CD14-positive monocyte (primary cell): ENCODE data around the gene NUDT22. TPM values are rescaled to one million over a fixed set of nuclear protein-coding genes. Genes with fewer than 3 reads are reported as not detected.

Source experiments
- DNase-seq, 3 donors: peaks; one replicate each; pipeline ENCODE4 v3.0.0-alpha.2; 2011 to 2022
- H2AFZ ChIP-seq: 2 replicates; pipeline ENCODE4 v1.6.0; 2012; ENCODE audit warnings: mild to moderate bottlenecking, low read depth, low read length, inconsistent platforms; ENCODE audit not compliant: insufficient read depth, poor library complexity, severe bottlenecking
- H3K27ac ChIP-seq, 2 donors: 1 replicate in 1 of 2; 2 replicates in 1 of 2; pipeline ENCODE4 v1.5.1; 2012 to 2013; ENCODE audit warnings: low read length in 2 of 2, control low read depth in 1 of 2, inconsistent platforms in 1 of 2, low read depth in 1 of 2, mild to moderate bottlenecking in 1 of 2
- H3K27me3 ChIP-seq, 2 donors: one replicate each; pipeline versions ENCODE4 v1.6.0 to v1.6.1; 2011 to 2013; ENCODE audit warnings: low read length in 2 of 2; ENCODE audit not compliant: control insufficient read depth in 2 of 2, insufficient read depth in 2 of 2
- H3K36me3 ChIP-seq, 2 donors: replicated peaks in 1 of 2; 1 replicate in 1 of 2; 2 replicates in 1 of 2; pipeline versions ENCODE4 v1.5.1 to v1.6.1; 2012 to 2013; ENCODE audit warnings: low read length in 2 of 2, control low read depth in 1 of 2, inconsistent platforms in 1 of 2, mild to moderate bottlenecking in 1 of 2; ENCODE audit not compliant: insufficient read depth in 2 of 2, control insufficient read depth in 1 of 2
- H3K4me1 ChIP-seq, 2 donors: 1 replicate in 1 of 2; 2 replicates in 1 of 2; pipeline versions ENCODE4 v1.5.1 to v1.6.1; 2012 to 2013; ENCODE audit warnings: low read length in 2 of 2, control low read depth in 1 of 2, inconsistent platforms in 1 of 2, mild to moderate bottlenecking in 1 of 2, moderate library complexity in 1 of 2; ENCODE audit not compliant: insufficient read depth in 2 of 2, control insufficient read depth in 1 of 2
- H3K4me2 ChIP-seq: replicated peaks from 2 replicates; pipeline ENCODE3; 2012; ENCODE audit warnings: low read length, moderate library complexity, mild to moderate bottlenecking; ENCODE audit not compliant: poor library complexity, severe bottlenecking; ENCODE audit errors: extremely low read depth
- H3K4me3 ChIP-seq, 3 experiments: fragments of 200-600 bp in 1 of 3; sonication (generic) in 1 of 3; replicated peaks in 1 of 3; 1 replicate in 2 of 3; 2 replicates in 1 of 3; pipeline ENCODE4 v1.5.1; 2011 to 2013; ENCODE audit warnings: low read length in 3 of 3, mild to moderate bottlenecking in 3 of 3, control low read depth in 2 of 3, low read depth in 2 of 3, inconsistent platforms in 1 of 3, moderate library complexity in 1 of 3
- H3K79me2 ChIP-seq: 2 replicates; pipeline ENCODE4 v1.6.0; 2012; ENCODE audit warnings: mild to moderate bottlenecking, control low read depth, inconsistent platforms, low read length, moderate library complexity; ENCODE audit not compliant: insufficient read depth
- H3K9ac ChIP-seq: 2 replicates; pipeline ENCODE4 v1.6.0; 2017; ENCODE audit warnings: low read length, mild to moderate bottlenecking; ENCODE audit not compliant: insufficient read depth, poor library complexity, severe bottlenecking
- H3K9me3 ChIP-seq, 2 donors: replicated peaks in 1 of 2; 1 replicate in 1 of 2; 2 replicates in 1 of 2; pipeline versions ENCODE4 v1.5.1 to v1.6.1; 2012 to 2013; ENCODE audit warnings: low read length in 2 of 2, control low read depth in 1 of 2; ENCODE audit not compliant: control insufficient read depth in 1 of 2, insufficient read depth in 1 of 2
- H4K20me1 ChIP-seq: 2 replicates; pipeline ENCODE4 v1.6.0; 2012; ENCODE audit warnings: mild to moderate bottlenecking, low read length, control low read depth, moderate library complexity; ENCODE audit not compliant: insufficient read depth
- H3K27ac Mint-ChIP-seq, 7 donors: one replicate each; pipeline ENCODE4 v1.8.0; 2020; ENCODE audit warnings: mild to moderate bottlenecking in 7 of 7, mixed read lengths in 7 of 7, moderate library complexity in 6 of 7, inconsistent platforms in 2 of 7
- H3K27me3 Mint-ChIP-seq, 3 donors: one replicate each; pipeline ENCODE4 v1.8.0; 2021 to 2022; ENCODE audit warnings: low read depth in 3 of 3, mild to moderate bottlenecking in 3 of 3, mixed read lengths in 3 of 3, moderate library complexity in 3 of 3, inconsistent platforms in 1 of 3
- H3K36me3 Mint-ChIP-seq, 2 donors: one replicate each; pipeline ENCODE4 v1.8.0; 2020; ENCODE audit warnings: mixed read lengths in 2 of 2, inconsistent platforms in 1 of 2, mild to moderate bottlenecking in 1 of 2
- H3K4me1 Mint-ChIP-seq: one replicate; pipeline ENCODE4 v1.8.0; 2020; ENCODE audit warnings: mild to moderate bottlenecking, mixed read lengths
- H3K4me3 Mint-ChIP-seq, 2 donors: one replicate each; pipeline ENCODE4 v1.8.0; 2020; ENCODE audit warnings: mild to moderate bottlenecking in 2 of 2, mixed read lengths in 2 of 2, moderate library complexity in 1 of 2
- H3K9me3 Mint-ChIP-seq, 7 donors: one replicate each; pipeline ENCODE4 v1.8.0; 2020 to 2022; ENCODE audit warnings: mixed read lengths in 7 of 7, mild to moderate bottlenecking in 6 of 7, moderate library complexity in 6 of 7, inconsistent platforms in 2 of 7
- WGBS: methylation state at CpG from one replicate; pipeline ENCODE4 v1.1.5; 2013; ENCODE audit warnings: missing lambda C conversion rate; ENCODE audit not compliant: insufficient coverage; 5-methylcytosine and 5-hydroxymethylcytosine counted together
- intact Hi-C, 2 donors: fragments of 100-400 bp; cut with micrococcal nuclease; formaldehyde crosslinking; loops; one replicate each; pipeline versions ENCODE4 v1.15.0 to v1.15.1; 2023
- polyA plus RNA-seq, 3 donors: library from polyadenylated mRNA; depleted of rRNA in 1 of 3; unstranded in 2 of 3; stranded (reverse) in 1 of 3; fragments of 300-500 nt in 2 of 3; fragments of >200 nt in 1 of 3; fragmentation: Illumina TruSeq in 2 of 3; gene quantifications; 1 replicate in 2 of 3; 2 replicates in 1 of 3; pipeline ENCODE4 v1.2.3, GENCODE V29; 2012 to 2021
- TF ChIP-seq, protein P1 (sequence below): fragments of 200-600 bp; IDR thresholded peaks from one replicate; pipeline ENCODE4 v1.8.0; 2022; ENCODE audit warnings: antibody characterized with exemption, mild to moderate bottlenecking

NUDT22 gene
- polyA plus RNA-seq, 3 donors, result 47.9 to 86.1 (median 56.1) TPM

DNA sequence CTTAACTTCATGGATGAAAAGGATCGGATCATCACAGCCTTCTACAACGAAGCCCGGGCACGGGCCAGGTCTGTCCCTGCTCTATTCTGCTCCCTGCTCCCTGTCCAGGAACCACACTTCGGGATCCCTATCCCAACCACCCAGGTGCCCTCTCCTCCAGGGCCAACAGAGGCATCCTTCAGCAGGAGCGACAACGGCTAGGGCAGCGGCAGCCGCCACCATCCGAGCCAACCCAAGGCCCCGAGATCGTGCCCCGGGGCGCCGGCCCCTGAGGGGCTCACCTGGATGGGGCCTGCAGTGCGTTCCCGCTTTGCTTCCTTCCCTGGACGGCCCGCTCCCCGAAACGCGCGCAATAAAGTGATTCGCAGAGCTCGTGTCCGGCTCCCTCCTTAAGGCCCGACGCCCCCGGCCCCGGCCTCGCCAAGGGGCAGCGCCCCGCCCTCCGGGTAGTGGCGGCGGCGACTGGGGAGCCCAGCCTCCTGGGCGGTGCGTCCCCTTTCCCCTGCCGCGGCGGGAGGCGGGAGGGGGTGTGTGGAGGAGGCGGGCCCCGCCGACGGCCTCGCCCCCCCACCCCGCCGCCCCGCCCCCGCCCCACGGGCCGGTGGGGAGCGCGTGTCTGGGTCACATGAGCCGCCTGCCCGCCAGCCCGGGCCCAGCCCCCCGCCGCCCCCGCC lies 8.0 kb downstream of the NUDT22 start, which contains the start of gene VEGFB:
VEGFB (plus strand) TSS at position 672 of the 674 bp plus-strand sequence. CDS start 250 bp downstream, outside the sequence.
- peaks cover 0 to 8% (median 2%) of the 10 kb centered on the region in 7 donors for H3K9me3 Mint-ChIP-seq
- H3K27me3 Mint-ChIP-seq, result peaks cover 11 to 21% (median 16%) of the 10 kb centered on the region in 3 donors
- peaks cover 14 to 29% of the 10 kb centered on the region in 2 donors for H3K36me3 Mint-ChIP-seq
- intact Hi-C loops, result no loop called here
- Histone ChIP-seq H3K4me1 (peaks cover 53 to 74% of the 10 kb centered on the region in 2 donors), H3K27me3 (peaks cover 0 to 7% of the 10 kb centered on the region in 2 donors), H3K9ac (peak within 1 kb of the TSS; percentile 54), H3K79me2 (peaks cover 5% of the 10 kb centered on the region), H3K9me3 (no peaks in the 10 kb centered on the region), H3K36me3 (no peaks in the 10 kb centered on the region), H3K4me3 (peak within 1 kb of the TSS in 2 of 3 experiments; percentile 20 to 75), H2AFZ (peak within 1 kb of the TSS; percentile 61), H3K27ac (no peak within 1 kb of the TSS), H3K4me2 (peak within 1 kb of the TSS; percentile 84), H4K20me1 (no peaks in the 10 kb centered on the region)
- H3K4me3 Mint-ChIP-seq, result peak within 1 kb of the TSS; percentile 77 to 85
- 10% methylated on average over 41 of the region's 62 CpGs for WGBS
- peak; percentile 19 to 35 (median 29) for DNase-seq
- H3K27ac Mint-ChIP-seq, result peak within 1 kb of the TSS in 3 of 7 donors; percentile 25 to 45 (median 26)
- TF ChIP-seq, protein P1, sequence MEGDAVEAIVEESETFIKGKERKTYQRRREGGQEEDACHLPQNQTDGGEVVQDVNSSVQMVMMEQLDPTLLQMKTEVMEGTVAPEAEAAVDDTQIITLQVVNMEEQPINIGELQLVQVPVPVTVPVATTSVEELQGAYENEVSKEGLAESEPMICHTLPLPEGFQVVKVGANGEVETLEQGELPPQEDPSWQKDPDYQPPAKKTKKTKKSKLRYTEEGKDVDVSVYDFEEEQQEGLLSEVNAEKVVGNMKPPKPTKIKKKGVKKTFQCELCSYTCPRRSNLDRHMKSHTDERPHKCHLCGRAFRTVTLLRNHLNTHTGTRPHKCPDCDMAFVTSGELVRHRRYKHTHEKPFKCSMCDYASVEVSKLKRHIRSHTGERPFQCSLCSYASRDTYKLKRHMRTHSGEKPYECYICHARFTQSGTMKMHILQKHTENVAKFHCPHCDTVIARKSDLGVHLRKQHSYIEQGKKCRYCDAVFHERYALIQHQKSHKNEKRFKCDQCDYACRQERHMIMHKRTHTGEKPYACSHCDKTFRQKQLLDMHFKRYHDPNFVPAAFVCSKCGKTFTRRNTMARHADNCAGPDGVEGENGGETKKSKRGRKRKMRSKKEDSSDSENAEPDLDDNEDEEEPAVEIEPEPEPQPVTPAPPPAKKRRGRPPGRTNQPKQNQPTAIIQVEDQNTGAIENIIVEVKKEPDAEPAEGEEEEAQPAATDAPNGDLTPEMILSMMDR, result no peak
- H3K4me1 Mint-ChIP-seq, result peaks cover 51% of the 10 kb centered on the region

DNA sequence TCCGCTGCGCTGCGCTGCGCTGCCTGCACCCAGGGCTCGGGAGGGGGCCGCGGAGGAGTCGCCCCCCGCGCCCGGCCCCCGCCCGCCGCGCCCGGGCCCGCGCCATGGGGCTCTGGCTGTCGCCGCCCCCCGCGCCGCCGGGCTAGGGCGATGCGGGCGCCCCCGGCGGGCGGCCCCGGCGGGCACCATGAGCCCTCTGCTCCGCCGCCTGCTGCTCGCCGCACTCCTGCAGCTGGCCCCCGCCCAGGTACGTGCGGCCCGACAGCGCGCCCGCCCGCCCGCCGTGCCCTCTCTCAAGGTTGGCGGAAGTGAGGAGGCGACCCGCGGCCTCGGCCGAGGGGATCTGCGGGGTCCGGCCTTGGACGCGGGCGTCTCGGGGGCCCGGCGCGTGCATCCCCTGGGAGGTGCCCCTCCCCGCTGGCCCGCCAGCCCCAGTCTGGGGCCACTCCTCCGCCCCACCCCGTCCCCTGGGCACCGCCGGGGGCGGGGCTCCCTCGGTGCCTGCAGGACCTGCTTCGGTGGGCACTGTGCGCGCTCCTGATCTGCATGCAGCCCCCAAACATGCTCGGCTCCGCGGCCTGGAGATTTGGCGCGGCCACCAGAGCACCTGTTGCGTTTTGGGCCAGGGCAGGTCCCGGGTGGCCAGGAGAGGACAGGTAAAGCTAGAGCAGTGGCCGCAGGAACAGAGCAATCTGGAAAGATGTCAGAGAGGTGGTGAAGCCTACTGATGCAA lies 8.7 kb downstream of the NUDT22 start:
- DNase-seq, result peak in 1 of 3 donors; percentile 13
- peaks cover 11 to 21% (median 20%) of the 10 kb centered on the region in 3 donors for H3K27me3 Mint-ChIP-seq
- peaks cover 52% of the 10 kb centered on the region for H3K4me1 Mint-ChIP-seq
- H4K20me1 ChIP-seq, result no peaks in the 10 kb centered on the region
- H3K9me3 ChIP-seq, result no peaks in the 10 kb centered on the region
- peaks cover 53 to 74% of the 10 kb centered on the region in 2 donors for H3K4me1 ChIP-seq
- H3K9me3 Mint-ChIP-seq, result peaks cover 0 to 8% (median 2%) of the 10 kb centered on the region in 7 donors
- intact Hi-C loops, result no loop called here
- H3K36me3 ChIP-seq, result no peaks in the 10 kb centered on the region
- H3K36me3 Mint-ChIP-seq, result peaks cover 16 to 24% of the 10 kb centered on the region in 2 donors
- H3K4me3 Mint-ChIP-seq, result peak overlapping the region; percentile 77 to 85
- peak overlapping the region; percentile 84 for H3K4me2 ChIP-seq
- peak overlapping the region; percentile 54 for H3K9ac ChIP-seq
- H3K27me3 ChIP-seq, result peaks cover 0 to 7% of the 10 kb centered on the region in 2 donors
- WGBS, result 1% methylated on average over 72 of the region's 80 CpGs
- H3K4me3 ChIP-seq, result peak overlapping the region in 2 of 3 experiments; percentile 20 to 75
- TF ChIP-seq, protein P1, result no peak
- H2AFZ ChIP-seq, result peak overlapping the region; percentile 61
- H3K79me2 ChIP-seq, result no peaks in the 10 kb centered on the region
- peak overlapping the region in 1 of 7 donors; percentile 25 for H3K27ac Mint-ChIP-seq
- no peak overlapping the region for H3K27ac ChIP-seq
